ENCODE results near the gene RRAD. TPM values are rescaled to one million over a fixed set of nuclear protein-coding genes. Genes with fewer than 3 reads are reported as not detected.

RRAD gene
- total RNA-seq, 1 experiment from 2014 or later = 0.19 TPM

GRCh38 chr16:66949472-66949871, 24.1 kb upstream of the RRAD start:
- H3K27ac ChIP-seq (ENCODE audit: low read depth, low read length, poor library complexity, severe bottlenecking) = no peak overlapping the region
- intact Hi-C loops (cut with micrococcal nuclease; ENCODE audit: unreplicated experiment) = loop anchor here (5.0 kb wide), 1 partner anchor 52 kb away; no protein-coding TSS in a partner anchor
- no TSS peak for BruUV-seq (replicated peaks)
- no peak overlapping the region for H3K4me3 ChIP-seq (ENCODE audit: low read depth, low read length, poor library complexity, severe bottlenecking)
- no peak for DNase-seq (ENCODE audit: low spot score)
- TF ChIP-seq CTCF (conservative IDR thresholded peaks at IDR 0.05; ENCODE audit: low read depth, low read length) = no peak
- TF ChIP-seq EZH2 (IDR thresholded peaks at IDR 0.05; ENCODE audit: borderline replicate concordance, low read depth, low read length, poor library complexity, severe bottlenecking) = no peak
- H3K9me3 ChIP-seq (ENCODE audit: low read depth, low read length, poor library complexity, severe bottlenecking) = peaks cover 7% of the 10 kb centered on the region
- H3K4me1 ChIP-seq (ENCODE audit: insufficient read depth, low read length, poor library complexity, severe bottlenecking) = no peaks in the 10 kb centered on the region
- H3K36me3 ChIP-seq (ENCODE audit: insufficient read depth, low read length, poor library complexity, severe bottlenecking) = no peaks in the 10 kb centered on the region
- POLR2A ChIA-PET (ENCODE audit: low non-redundant PET) = interaction anchor here (0.6 kb wide), 1 partner anchor 104 kb away, joined by 13 read pairs; no protein-coding TSS in a partner anchor
- H3K27me3 ChIP-seq (replicated peaks; ENCODE audit: insufficient read depth, low read depth, low read length, poor library complexity) = no peaks in the 10 kb centered on the region
- CTCF ChIA-PET = no interaction called here

- BruUV-seq (replicated peaks) = no TSS peak
- ChIA-PET CTCF (no interaction called here), POLR2A (ENCODE audit: low non-redundant PET) (no interaction called here)
- TF ChIP-seq EZH2 (IDR thresholded peaks at IDR 0.05; ENCODE audit: borderline replicate concordance, low read depth, low read length, poor library complexity, severe bottlenecking) = no peak
- TF ChIP-seq CTCF (conservative IDR thresholded peaks at IDR 0.05; ENCODE audit: low read depth, low read length) = no peak
- Histone ChIP-seq H3K27ac (ENCODE audit: low read depth, low read length, poor library complexity, severe bottlenecking) (no peak overlapping the region), H3K9me3 (ENCODE audit: low read depth, low read length, poor library complexity, severe bottlenecking) (peaks cover 7% of the 10 kb centered on the region), H3K4me1 (ENCODE audit: insufficient read depth, low read length, poor library complexity, severe bottlenecking) (no peaks in the 10 kb centered on the region), H3K4me3 (ENCODE audit: low read depth, low read length, poor library complexity, severe bottlenecking) (no peak overlapping the region), H3K36me3 (ENCODE audit: insufficient read depth, low read length, poor library complexity, severe bottlenecking) (no peaks in the 10 kb centered on the region), H3K27me3 (replicated peaks; ENCODE audit: insufficient read depth, low read depth, low read length, poor library complexity) (no peaks in the 10 kb centered on the region)
- DNase-seq (ENCODE audit: low spot score) = no peak
- intact Hi-C loops (cut with micrococcal nuclease; ENCODE audit: unreplicated experiment) = loop anchor here (5.0 kb wide), 1 partner anchor 52 kb away; no protein-coding TSS in a partner anchor
Measured at GRCh38 chr16:66948837-66949225, 23.5 kb upstream of the RRAD start.

- DNase-seq (ENCODE audit: low spot score) = no peak
- CTCF ChIA-PET = no interaction called here
- intact Hi-C loops (cut with micrococcal nuclease; ENCODE audit: unreplicated experiment) = loop anchor here (5.0 kb wide), 1 partner anchor 51 kb away; no protein-coding TSS in a partner anchor
Measured at GRCh38 chr16:66948134-66948836, 22.9 kb upstream of the RRAD start.

More at GRCh38 chr16:66948134-66948836, 22.9 kb upstream of the RRAD start:
- Histone ChIP-seq H3K27me3 (replicated peaks; ENCODE audit: insufficient read depth, low read depth, low read length, poor library complexity) (no peaks in the 10 kb centered on the region), H3K4me3 (ENCODE audit: low read depth, low read length, poor library complexity, severe bottlenecking) (peak overlapping the region; percentile 52), H3K4me1 (ENCODE audit: insufficient read depth, low read length, poor library complexity, severe bottlenecking) (no peaks in the 10 kb centered on the region), H3K36me3 (ENCODE audit: insufficient read depth, low read length, poor library complexity, severe bottlenecking) (peaks cover 3% of the 10 kb centered on the region), H3K27ac (ENCODE audit: low read depth, low read length, poor library complexity, severe bottlenecking) (no peak overlapping the region), H3K9me3 (ENCODE audit: low read depth, low read length, poor library complexity, severe bottlenecking) (peaks cover 7% of the 10 kb centered on the region)
- BruUV-seq (replicated peaks) = no TSS peak
- TF ChIP-seq CTCF (conservative IDR thresholded peaks at IDR 0.05; ENCODE audit: low read depth, low read length) (no peak), EZH2 (IDR thresholded peaks at IDR 0.05; ENCODE audit: borderline replicate concordance, low read depth, low read length, poor library complexity, severe bottlenecking) (no peak)
- POLR2A ChIA-PET (ENCODE audit: low non-redundant PET) = no interaction called here
